HepG2 (cell line): Measurements from ENCODE around the gene PAQR5. TPM values are rescaled to one million over a fixed set of nuclear protein-coding genes. Genes with fewer than 3 reads are reported as not detected.

Experiments used
- BORCS8-MEF2B ChIP-seq: sonication (generic); formaldehyde crosslinking; IDR thresholded peaks from 2 replicates; pipeline ENCODE4 v1.8.0; 2022; ENCODE audit warnings: mild to moderate bottlenecking, missing genetic modification reagents
- CC2D1A ChIP-seq: sonication (generic); formaldehyde crosslinking; IDR thresholded peaks from 2 replicates; pipeline ENCODE4 v1.8.1; 2023; ENCODE audit warnings: mild to moderate bottlenecking, missing genetic modification reagents
- EED ChIP-seq: sonication (generic); formaldehyde crosslinking; IDR thresholded peaks from 2 replicates; pipeline ENCODE4 v1.5.0; 2020; ENCODE audit warnings: mild to moderate bottlenecking, missing genetic modification reagents
- FOXA1 ChIP-seq, 2 experiments: fragments of 450-650 bp in 1 of 2; sonication (generic) in 1 of 2; formaldehyde crosslinking in 1 of 2; IDR thresholded peaks; 2 replicates each; pipeline versions ENCODE4 v1.4.0 to v1.6.1; 2016 to 2020; ENCODE audit warnings: missing genetic modification reagents in 1 of 2
- FOXO1 ChIP-seq: sonication (generic); formaldehyde crosslinking; IDR thresholded peaks from 2 replicates; pipeline ENCODE4 v1.4.0; 2020; ENCODE audit warnings: missing genetic modification reagents
- KAT2B ChIP-seq: fragments of 150-350 bp; IDR thresholded peaks from 2 replicates; pipeline ENCODE4 v1.6.1; 2014; ENCODE audit warnings: low read depth, low read length, borderline replicate concordance
- MIER2 ChIP-seq: IDR thresholded peaks from 2 replicates; pipeline ENCODE4 v1.6.1; 2016; ENCODE audit warnings: missing biosample characterization, missing genetic modification reagents
- NFIB ChIP-seq: sonication (generic); formaldehyde crosslinking; IDR thresholded peaks from 2 replicates; pipeline ENCODE4 v1.9.0; 2021; ENCODE audit warnings: missing genetic modification reagents, mild to moderate bottlenecking, borderline replicate concordance
- NKX3-1 ChIP-seq: sonication (generic); formaldehyde crosslinking; IDR thresholded peaks from 2 replicates; pipeline ENCODE4 v1.5.0; 2020; ENCODE audit warnings: missing genetic modification reagents
- NPAS2 ChIP-seq: sonication (generic); formaldehyde crosslinking; IDR thresholded peaks from 2 replicates; pipeline ENCODE4 v1.8.0; 2022; ENCODE audit warnings: mild to moderate bottlenecking, missing genetic modification reagents, borderline replicate concordance
- NR2C2 ChIP-seq: sonication (generic); formaldehyde crosslinking; IDR thresholded peaks from 2 replicates; pipeline ENCODE4 v1.4.0; 2020; ENCODE audit warnings: missing genetic modification reagents, mild to moderate bottlenecking, moderate library complexity, borderline replicate concordance
- PAF1 ChIP-seq: IDR thresholded peaks from 2 replicates; pipeline ENCODE4 v1.6.1; 2016; ENCODE audit warnings: missing genetic modification reagents, missing compliant biosample characterization
- PRPF4 ChIP-seq: fragments of 200-400 bp; formaldehyde crosslinking; IDR thresholded peaks from 2 replicates; pipeline ENCODE4 v1.6.1; 2016; ENCODE audit warnings: low read length, low read depth; ENCODE audit not compliant: poor library complexity, severe bottlenecking
- RAD51 ChIP-seq: fragments of 450-650 bp; IDR thresholded peaks from 2 replicates; pipeline ENCODE4 v1.6.1; 2016; ENCODE audit warnings: borderline replicate concordance
- SNAPC2 ChIP-seq: sonication (generic); formaldehyde crosslinking; IDR thresholded peaks from 2 replicates; pipeline ENCODE4 v1.8.1; 2022; ENCODE audit warnings: mild to moderate bottlenecking, missing genetic modification reagents
- SOX5 ChIP-seq: IDR thresholded peaks from 2 replicates; pipeline ENCODE4 v1.6.1; 2016; ENCODE audit warnings: borderline replicate concordance
- ZFP41 ChIP-seq: sonication (generic); formaldehyde crosslinking; IDR thresholded peaks from 2 replicates; pipeline ENCODE4 v1.4.0; 2020; ENCODE audit warnings: mild to moderate bottlenecking, missing genetic modification reagents, borderline replicate concordance
- ZNF138 ChIP-seq: sonication (generic); formaldehyde crosslinking; IDR thresholded peaks from 2 replicates; pipeline ENCODE4 v1.5.0; 2020; ENCODE audit warnings: mild to moderate bottlenecking, low read depth, missing genetic modification reagents
- ZNF451 ChIP-seq: sonication (generic); formaldehyde crosslinking; IDR thresholded peaks from 2 replicates; pipeline ENCODE4 v1.5.0; 2020; ENCODE audit warnings: mild to moderate bottlenecking, missing genetic modification reagents
- ZNF530 ChIP-seq: sonication (generic); formaldehyde crosslinking; IDR thresholded peaks from 2 replicates; pipeline ENCODE4 v1.5.0; 2020; ENCODE audit warnings: low read depth, mild to moderate bottlenecking, missing genetic modification reagents
- ZNF550 ChIP-seq: sonication (generic); formaldehyde crosslinking; IDR thresholded peaks from 2 replicates; pipeline ENCODE4 v1.4.0; 2020; ENCODE audit warnings: mild to moderate bottlenecking, missing genetic modification reagents, borderline replicate concordance
- ZNF572 ChIP-seq: sonication (generic); formaldehyde crosslinking; IDR thresholded peaks from 2 replicates; pipeline ENCODE4 v1.5.1; 2020; ENCODE audit warnings: mild to moderate bottlenecking, missing genetic modification reagents
- ZNF766 ChIP-seq: sonication (generic); formaldehyde crosslinking; IDR thresholded peaks from 2 replicates; pipeline ENCODE4 v1.5.0; 2020; ENCODE audit warnings: missing genetic modification reagents, borderline replicate concordance
- ZNF775 ChIP-seq: sonication (generic); formaldehyde crosslinking; IDR thresholded peaks from 2 replicates; pipeline ENCODE4 v1.4.0; 2020; ENCODE audit warnings: missing genetic modification reagents, mild to moderate bottlenecking, moderate library complexity, borderline replicate concordance
- polyA plus RNA-seq, 8 experiments: library from polyadenylated mRNA; depleted of rRNA in 3 of 8; stranded (reverse) in 7 of 8; unstranded in 1 of 8; fragments of >200 nt; fragmentation: Illumina TruSeq in 4 of 8; extraction: Trizol in 4 of 8; gene quantifications; 2 replicates each; pipeline versions ENCODE4 v1.2.1 to v1.2.3, GENCODE V29; 2011 to 2016; ENCODE audit warnings: low read depth in 4 of 8, missing spikeins in 1 of 8, mixed read lengths in 1 of 8; ENCODE audit not compliant: insufficient read depth in 1 of 8
- total RNA-seq, 5 experiments: library from RNA; depleted of rRNA; stranded (reverse); fragments of >200 nt; fragmentation: Illumina TruSeq; extraction: Trizol; gene quantifications; 2 replicates each; pipeline ENCODE4 v1.2.3, GENCODE V29; 2016; ENCODE audit warnings: low read depth in 1 of 5
- TF ChIP-seq, protein P1 (sequence below): sonication (generic); formaldehyde crosslinking; IDR thresholded peaks from 2 replicates; pipeline ENCODE4 v1.4.0; 2020; ENCODE audit warnings: mild to moderate bottlenecking, low read depth, missing genetic modification reagents
- TF ChIP-seq, protein P2 (sequence below): sonication (generic); formaldehyde crosslinking; IDR thresholded peaks from 2 replicates; pipeline ENCODE4 v1.4.0; 2020; ENCODE audit warnings: missing genetic modification reagents
- TF ChIP-seq, protein P3 (sequence below): fragments of 450-650 bp; IDR thresholded peaks from 2 replicates; pipeline ENCODE4 v1.6.1; 2017

Gene PAQR5
- total and polyA plus RNA-seq, 2 of the 13 experiments (the other 11 are each of a cell fraction or from before 2014, with no cell fraction given): 0.53 to 1.3 TPM

DNA sequence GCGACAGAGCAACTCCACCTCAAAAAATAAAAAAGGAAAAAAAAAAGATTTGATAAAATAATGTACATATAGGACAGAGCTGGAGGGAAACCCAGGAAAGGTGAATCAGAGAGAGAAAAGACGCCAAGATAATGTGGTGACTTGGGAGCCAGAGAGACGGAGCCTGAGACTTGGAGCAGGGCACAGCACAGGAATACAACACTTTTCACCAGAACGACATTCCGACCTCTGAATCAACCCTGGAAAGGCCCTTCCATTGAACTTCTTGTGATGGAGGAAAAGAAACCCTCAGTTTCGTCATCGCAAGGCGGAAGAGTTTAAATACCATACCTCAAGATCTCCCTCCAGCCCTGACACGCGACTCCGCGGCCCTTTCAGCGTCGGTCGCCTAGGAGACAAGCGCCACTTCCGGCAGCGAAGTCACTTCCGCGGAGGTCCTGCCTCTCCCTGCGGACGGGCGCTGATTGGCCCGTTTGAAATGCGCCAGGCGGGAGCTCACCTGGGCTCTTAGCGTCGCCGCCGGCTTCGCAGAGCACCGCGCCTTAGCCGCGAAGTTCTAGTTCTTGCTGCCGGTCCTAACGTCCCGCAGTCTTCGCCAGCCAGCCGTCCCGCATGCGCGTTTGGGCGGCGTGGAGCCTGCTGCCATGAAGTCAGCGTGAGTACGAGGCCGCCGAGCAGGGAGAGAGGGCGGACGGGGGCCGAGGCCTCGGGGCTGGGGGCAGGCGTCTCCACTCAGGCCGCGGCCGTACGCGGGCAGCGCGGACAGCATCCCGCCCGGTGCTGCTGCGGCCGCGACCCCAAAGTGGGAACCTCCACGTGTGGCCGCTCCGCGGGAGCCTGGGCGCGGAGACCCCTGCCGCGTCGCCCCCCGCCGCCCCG, 115.3 kb downstream of the PAQR5 start, which contains the start of gene KIF23 (continued):
- TF ChIP-seq NFIB (CRISPR knock-in tag) (no peak), ZNF550 (no peak), NKX3-1 (no peak), ZFP41 (CRISPR knock-in tag) (peak; percentile 71; the same call in 1 of the 2 replicates), NR2C2 (peak; percentile 39; the same call in 1 of the 2 replicates), SNAPC2 (CRISPR knock-in tag) (no peak), SOX5 (CRISPR knock-in tag) (no peak), ZNF572 (no peak), RAD51 (no peak), PAF1 (CRISPR knock-in tag) (no peak), CC2D1A (peak; percentile 98), ZNF766 (peak; percentile 21; the same call in 1 of the 2 replicates), KAT2B (no peak), ZNF530 (no peak), ZNF138 (CRISPR knock-in tag) (peak; percentile 77; the same call in 1 of the 2 replicates), PRPF4 (no peak), BORCS8-MEF2B (CRISPR knock-in tag) (peak; percentile 92), ZNF451 (CRISPR knock-in tag) (peak; percentile 78; the same call in 1 of the 2 replicates), EED (CRISPR knock-in tag) (no peak), ZNF775 (CRISPR knock-in tag) (no peak), FOXO1 (CRISPR knock-in tag) (0 out of 2 replicates have a peak, but pooled peaks have one; percentile 23), FOXA1 (IDR thresholded peaks at IDR 0.05) (no peak), FOXA1 (CRISPR knock-in tag; IDR thresholded peaks at IDR 0.05) (no peak), NPAS2 (no peak), MIER2 (no peak; the same call in 1 of the 2 replicates)
- TF ChIP-seq, protein P1, sequence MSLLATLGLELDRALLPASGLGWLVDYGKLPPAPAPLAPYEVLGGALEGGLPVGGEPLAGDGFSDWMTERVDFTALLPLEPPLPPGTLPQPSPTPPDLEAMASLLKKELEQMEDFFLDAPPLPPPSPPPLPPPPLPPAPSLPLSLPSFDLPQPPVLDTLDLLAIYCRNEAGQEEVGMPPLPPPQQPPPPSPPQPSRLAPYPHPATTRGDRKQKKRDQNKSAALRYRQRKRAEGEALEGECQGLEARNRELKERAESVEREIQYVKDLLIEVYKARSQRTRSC (CRISPR knock-in tag): no peak
- TF ChIP-seq, protein P2, sequence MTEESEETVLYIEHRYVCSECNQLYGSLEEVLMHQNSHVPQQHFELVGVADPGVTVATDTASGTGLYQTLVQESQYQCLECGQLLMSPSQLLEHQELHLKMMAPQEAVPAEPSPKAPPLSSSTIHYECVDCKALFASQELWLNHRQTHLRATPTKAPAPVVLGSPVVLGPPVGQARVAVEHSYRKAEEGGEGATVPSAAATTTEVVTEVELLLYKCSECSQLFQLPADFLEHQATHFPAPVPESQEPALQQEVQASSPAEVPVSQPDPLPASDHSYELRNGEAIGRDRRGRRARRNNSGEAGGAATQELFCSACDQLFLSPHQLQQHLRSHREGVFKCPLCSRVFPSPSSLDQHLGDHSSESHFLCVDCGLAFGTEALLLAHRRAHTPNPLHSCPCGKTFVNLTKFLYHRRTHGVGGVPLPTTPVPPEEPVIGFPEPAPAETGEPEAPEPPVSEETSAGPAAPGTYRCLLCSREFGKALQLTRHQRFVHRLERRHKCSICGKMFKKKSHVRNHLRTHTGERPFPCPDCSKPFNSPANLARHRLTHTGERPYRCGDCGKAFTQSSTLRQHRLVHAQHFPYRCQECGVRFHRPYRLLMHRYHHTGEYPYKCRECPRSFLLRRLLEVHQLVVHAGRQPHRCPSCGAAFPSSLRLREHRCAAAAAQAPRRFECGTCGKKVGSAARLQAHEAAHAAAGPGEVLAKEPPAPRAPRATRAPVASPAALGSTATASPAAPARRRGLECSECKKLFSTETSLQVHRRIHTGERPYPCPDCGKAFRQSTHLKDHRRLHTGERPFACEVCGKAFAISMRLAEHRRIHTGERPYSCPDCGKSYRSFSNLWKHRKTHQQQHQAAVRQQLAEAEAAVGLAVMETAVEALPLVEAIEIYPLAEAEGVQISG: peak; percentile 86
- TF ChIP-seq, protein P3, sequence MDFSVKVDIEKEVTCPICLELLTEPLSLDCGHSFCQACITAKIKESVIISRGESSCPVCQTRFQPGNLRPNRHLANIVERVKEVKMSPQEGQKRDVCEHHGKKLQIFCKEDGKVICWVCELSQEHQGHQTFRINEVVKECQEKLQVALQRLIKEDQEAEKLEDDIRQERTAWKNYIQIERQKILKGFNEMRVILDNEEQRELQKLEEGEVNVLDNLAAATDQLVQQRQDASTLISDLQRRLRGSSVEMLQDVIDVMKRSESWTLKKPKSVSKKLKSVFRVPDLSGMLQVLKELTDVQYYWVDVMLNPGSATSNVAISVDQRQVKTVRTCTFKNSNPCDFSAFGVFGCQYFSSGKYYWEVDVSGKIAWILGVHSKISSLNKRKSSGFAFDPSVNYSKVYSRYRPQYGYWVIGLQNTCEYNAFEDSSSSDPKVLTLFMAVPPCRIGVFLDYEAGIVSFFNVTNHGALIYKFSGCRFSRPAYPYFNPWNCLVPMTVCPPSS: no peak
